GM19468 (cell line): ENCODE data around the gene RNU6-1.
A peak's percentile ranks its signal among the peaks of the same experiment; 100 is the strongest.

ENCODE experiments used
- ATAC-seq: cut with Tn5 transposase; IDR thresholded peaks from one replicate; pipeline ENCODE4 v1.9.1; 2021; ENCODE audit warnings: mild to moderate bottlenecking, moderate library complexity, moderate number of reproducible peaks; ENCODE audit not compliant: unreplicated experiment; ENCODE audit errors: extremely low read depth

The RNU6-1 gene

DNA sequence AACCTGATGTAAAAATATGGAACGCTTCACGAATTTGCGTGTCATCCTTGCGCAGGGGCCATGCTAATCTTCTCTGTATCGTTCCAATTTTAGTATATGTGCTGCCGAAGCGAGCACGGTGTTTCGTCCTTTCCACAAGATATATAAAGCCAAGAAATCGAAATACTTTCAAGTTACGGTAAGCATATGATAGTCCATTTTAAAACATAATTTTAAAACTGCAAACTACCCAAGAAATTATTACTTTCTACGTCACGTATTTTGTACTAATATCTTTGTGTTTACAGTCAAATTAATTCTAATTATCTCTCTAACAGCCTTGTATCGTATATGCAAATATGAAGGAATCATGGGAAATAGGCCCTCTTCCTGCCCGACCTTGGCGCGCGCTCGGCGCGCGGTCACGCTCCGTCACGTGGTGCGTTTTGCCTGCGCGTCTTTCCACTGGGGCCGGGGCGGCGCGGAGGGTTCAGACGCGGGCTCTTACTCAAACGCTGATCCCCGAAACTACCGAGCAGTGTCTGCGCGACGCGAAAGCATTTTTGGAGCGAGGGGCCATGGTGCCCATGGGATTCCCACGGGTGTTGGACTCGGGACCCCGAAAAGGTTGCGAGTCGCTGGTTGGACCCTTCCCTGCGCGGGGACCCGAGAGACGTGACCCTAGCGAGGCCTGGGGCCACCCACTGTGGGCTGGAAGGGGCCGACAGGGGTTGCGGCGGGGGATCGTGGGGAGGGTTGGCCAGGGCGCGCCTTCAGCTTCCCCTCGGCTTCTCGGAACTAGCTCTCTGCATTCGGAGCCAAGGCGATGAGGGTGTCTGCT lies at the start of gene RNU6-1:
TSS of gene RNU6-1 (minus strand) at position 117 of the 820 bp plus-strand sequence.
- ATAC-seq = peak; percentile 51

- no peak for ATAC-seq
Measured at GRCh38 chr15:67887776-67888175, 47.9 kb upstream of the RNU6-1 start.

DNA sequence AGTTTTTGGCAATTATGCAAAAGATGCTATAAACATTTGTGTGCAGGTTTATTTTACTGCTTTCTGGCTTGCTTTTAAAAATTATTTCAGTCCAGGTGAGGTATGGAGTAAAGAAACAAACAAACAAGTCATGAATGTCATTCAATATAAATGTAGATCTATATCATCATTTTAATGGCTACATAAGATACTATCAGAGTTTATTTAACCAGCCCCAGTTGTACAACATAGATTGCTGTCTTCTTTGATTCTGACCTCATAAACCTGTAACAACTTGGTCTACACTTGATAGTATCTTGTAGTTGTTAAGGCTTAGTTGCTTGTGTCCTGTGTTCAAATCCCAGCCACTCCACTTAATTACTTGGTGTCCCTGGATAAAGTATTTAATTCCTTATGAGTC lies 46.0 kb upstream of the RNU6-1 start:
- no peak for ATAC-seq

GRCh38 chr15:67885175-67885523 lies 45.3 kb upstream of the RNU6-1 start:
- no peak for ATAC-seq

DNA sequence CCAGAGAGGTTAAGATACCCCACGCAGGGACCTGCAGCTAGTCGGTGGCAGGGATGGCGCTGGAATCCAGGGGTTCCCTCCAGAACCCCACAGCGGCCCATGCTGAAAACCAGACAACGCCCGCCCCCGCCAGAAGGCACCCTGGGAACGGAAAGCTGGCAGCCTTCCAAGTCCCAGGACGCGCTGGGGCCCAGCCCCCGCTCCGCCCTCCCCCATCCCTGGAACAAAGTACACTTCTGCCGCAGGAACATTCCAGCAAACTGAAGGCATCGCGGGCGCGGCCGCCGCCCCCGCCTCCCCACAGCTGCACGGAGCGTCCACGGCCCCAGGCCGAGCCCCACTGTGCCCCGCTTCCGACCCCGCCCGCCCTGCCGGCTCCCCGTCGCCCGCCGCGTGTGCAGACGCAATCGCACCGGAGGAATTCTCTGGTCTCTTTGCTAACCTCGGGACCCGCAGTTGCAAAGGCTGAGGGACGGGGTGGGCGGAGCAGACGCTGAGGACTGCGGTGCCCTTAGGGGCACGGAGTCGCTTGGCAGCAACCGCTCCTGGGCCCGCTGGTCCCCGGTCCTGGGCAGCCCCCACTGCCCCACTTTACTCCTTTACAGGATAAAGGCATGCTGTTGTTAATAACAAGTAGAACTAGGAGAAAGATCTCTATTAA lies 44.8 kb upstream of the RNU6-1 start:
- no peak for ATAC-seq

DNA sequence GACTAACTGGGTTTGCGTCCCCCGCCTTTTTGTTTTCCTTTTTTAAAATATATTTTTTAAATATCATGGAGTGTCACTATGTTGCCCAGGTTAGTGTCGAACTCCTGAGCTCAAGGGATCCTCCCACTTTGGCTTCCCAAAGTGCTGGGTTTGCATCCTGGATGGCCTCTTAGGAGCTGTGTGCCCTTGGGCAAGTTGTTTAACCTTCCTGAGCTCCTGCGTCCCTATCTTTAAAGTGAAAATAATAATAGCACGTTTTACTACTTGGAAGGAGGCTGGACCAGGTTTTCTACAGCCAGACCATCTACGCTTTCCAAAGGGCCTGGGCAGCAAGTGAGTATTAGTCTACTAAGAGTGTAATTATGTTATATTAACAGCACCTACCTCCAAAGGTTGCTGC lies 44.2 kb upstream of the RNU6-1 start:
- no peak for ATAC-seq

DNA sequence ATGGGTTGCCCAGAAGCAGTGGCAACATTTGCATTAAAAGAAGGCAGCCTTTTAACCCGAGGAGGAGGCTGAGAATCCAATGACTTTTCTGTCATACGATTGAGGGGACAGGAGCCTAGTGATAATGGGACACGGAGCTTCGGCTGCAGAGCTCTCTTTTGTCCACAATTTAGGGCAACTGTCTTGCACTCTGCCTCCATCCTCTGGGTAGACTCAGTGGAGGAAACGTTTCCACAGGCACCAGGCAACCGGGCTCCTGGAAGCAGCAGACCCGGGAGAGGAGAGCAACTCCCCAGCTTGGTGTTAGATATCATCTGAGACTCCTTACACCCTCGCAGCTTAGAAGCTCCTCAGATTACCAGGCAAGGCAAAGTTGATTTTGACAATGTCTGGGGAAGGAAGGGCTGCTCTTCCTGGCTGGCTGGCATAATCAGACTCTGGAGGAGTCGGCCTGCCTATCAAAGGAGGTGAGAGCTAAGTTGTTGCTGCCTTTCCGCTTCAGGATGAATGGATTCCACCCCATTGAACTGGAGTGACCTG lies 43.5 kb upstream of the RNU6-1 start:
- no peak for ATAC-seq

DNA sequence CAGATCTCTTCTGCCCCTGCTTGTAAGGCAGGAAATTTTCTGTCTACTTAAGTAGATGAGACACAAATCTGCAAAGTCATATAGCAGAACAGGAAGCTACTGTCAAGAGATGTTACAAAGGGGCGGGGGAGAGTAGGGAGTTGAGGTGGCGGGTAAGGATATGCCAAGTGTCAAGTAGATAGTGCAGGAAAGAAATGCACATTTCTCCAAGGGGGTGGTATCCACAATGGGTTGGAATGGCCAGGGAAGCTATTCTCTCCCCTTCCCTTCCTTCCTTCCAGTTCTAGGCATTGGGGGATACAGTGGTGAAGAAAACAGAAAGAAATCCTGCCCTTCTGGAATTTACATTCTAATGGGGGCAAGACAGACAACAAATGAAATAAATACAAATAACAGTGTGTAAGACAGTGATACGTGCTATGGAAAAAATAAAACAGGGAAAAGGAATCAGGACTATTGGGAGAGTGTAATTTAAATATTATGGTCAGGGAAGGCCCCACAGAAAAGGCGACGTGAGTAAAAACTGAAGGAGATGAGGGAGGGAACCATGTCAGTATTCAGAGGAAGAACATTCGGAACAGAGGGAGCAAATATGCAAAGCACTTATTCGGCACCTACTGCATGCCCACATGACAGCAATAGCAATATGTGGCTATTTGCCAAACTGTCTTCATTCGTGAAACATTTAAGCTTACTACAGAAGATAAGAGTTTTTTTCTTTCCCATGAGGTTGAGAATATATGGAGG lies 42.8 kb upstream of the RNU6-1 start:
- no peak for ATAC-seq

- no peak for ATAC-seq
Measured at GRCh38 chr15:67880651-67881182, 40.9 kb upstream of the RNU6-1 start.

DNA sequence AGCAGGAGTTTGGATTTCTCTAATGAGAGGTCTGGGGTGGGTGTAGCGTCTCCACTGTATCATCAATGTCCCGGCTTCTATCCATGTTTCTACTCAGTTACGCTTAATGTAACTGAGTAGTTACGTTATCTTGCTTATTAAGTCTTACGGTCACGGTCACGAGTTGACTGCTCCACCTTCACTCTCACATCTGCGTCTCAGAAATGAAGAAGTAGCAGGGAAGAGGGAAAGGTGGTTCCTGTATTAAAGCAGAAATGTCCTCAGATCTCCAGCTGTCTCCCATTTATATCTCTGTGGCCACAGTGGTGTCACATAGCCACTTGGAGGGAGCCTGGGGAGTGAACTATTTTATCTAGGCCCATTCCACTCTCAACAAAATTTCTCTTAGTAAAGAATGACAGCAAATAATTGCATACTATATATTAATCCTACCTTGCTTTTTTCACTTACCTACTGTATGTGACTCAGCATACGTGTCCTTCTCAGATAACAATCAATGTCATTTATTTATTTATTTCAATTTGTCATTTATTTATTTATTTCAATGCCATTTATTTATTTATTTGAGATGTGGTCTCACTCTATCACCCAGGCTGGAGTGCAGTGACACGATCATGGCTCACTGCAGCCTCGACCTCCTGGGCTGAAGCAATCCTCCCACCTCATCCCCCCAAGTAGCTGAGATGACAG lies 39.7 kb upstream of the RNU6-1 start:
- no peak for ATAC-seq

GRCh38 chr15:67878712-67879206 lies 38.9 kb upstream of the RNU6-1 start:
- no peak for ATAC-seq

DNA sequence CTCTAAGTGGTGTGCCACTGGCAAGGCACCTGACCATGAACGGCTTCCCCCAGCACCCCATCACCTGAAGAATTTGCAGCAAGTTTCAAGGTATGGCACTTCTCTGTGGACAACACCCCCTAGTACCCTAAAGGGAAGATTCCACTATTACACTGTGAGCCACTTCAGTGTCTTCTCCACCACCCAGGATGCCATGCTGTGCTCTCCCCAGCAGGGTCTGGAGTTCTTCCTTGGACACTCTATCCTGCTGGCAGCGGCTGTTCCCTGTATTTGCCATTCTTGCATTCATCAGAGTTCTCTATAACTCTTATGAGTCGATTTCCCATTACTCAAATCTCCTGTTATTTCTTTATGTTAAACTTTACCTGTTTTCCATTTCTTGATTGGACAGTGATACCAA lies 33.9 kb upstream of the RNU6-1 start:
- ATAC-seq = no peak

- no peak for ATAC-seq
Measured at GRCh38 chr15:67870868-67871408, 31.1 kb upstream of the RNU6-1 start.

DNA sequence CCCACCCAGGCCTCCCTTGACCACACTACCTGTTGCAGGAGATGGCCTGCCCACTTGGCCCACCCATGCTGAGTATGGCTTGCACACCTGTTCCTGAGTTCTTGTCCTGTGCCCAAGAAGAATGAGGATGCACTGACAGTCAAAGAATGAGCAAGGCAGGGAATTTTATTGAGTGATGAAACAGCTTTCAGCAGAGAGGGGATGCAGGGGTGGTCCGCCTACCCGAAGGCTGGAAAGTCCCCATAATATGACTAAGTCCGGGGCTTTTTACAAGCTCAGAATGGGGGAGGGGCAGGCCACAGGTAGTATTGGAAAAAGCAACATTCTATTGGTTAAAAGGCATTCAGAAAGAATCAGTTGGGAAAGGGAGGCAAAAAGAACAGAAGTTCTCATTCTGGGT lies 29.9 kb upstream of the RNU6-1 start:
- ATAC-seq = no peak

DNA sequence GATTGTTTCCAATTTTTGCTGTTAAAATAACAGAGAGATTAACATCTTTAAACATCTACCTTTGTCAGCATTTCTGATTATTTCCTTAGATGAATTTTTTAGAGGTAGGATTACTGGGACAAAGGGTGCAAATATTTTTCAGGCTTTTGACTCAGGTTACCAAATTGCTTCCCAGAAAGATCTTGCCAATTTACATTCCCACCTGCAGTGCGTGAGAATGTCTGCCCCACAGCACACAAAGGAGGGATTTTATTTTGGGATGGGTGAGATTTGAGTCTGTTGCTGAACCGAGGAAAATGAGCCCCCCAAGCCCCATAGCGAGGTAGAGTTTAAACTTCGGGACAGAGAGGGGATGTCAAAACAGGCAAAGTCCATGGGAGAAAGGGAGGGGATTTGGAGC lies 25.9 kb upstream of the RNU6-1 start:
- ATAC-seq = no peak

DNA sequence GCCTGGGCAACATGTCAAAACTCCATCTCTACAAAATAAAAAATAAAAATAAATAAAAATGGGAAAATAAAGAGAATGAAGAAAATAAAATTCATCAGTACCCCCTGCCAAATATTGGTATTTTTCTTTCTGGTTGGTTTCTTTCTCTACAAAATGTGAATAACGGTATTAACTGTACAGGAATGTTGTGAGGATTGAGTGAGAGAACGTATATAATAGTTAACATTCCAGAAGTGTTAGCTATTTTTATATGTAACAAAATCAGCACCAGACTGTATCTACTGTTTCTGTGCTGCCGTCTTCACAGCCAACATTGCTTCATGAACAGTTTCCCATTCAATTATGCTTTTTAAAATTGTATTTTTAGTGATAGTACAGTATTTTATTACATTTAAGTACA lies 25.5 kb upstream of the RNU6-1 start:
- ATAC-seq = no peak

DNA sequence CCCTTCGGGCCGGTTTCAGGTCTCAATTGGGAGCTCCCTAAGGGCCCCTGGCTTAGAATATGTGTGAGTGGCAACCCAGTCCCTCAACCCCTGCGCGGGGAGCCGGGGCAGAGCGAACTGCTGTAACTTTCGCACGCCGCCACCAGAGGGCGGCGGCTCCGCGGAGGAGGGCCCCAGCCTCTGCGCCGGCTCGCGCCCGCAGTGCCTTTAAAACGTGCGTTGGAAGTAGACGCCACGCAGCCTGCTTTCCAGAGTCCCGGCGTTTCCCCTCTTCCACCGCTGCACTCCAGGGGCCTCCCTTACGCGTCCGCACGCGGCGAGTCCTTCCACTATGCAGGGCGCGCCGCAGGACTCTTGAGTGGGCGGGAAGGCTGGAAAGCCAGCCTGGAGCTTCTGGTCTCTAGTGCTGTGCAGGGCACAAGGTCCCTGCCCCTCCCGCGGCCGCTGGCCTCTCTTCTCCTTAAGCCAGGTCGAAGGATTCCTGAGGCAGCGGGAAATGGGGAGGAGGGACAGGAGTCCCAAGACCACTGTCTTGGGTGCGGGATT lies 23.7 kb upstream of the RNU6-1 start:
- ATAC-seq = peak; percentile 32

DNA sequence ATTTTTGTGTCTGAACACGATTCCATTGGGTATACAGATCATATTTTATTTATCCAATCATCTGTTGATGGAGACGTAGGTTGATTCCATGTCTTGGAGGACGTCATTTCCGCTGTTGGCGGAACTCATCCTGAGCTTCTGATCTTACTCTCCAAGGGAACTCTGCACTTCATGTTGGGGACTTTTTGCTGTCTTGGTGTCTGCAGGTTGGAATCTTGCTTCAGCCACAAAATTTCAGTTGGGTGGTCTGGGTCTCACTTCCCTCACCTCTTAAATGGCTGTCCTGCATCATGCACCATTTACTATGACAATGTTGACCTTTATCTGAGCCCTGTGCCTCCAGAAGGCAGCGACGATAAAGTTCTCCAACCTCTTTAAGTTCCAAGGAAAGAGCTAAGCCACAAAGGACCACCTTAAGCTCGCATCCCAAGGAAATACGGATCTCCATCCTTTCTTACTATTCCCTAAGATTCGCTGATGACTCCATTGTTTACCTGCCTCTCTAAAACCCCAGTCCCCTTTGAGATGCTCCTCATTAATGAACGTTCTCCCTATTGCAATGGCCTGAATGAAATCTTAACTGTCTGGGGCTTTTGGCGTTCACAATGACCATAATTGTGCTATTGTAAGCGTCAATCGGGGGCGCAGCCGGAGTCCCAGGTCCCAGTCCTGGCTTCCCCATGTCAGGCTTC lies 23.1 kb upstream of the RNU6-1 start:
- ATAC-seq = no peak

DNA sequence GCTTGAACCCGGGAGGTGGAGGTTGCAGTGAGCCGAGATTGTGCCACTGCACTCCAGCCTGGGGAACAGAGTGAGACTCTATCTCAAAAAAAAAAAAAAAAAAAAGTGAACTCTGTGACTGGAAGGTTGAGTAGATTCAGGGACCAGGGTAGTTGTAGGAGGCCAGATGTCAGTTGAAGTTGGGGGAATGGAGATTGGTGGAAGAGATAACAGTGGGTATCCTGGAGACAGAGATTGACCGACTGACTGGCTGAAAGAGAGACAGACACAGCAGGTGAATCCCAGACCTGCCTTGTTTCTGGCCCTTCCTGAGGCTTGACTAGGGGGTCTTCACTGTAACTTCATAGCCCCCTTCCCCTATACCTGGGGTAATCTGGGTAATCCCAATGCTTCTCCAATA lies 22.1 kb upstream of the RNU6-1 start:
- ATAC-seq = no peak
